Parathyroid adenoma (tissue), 2 donors: ENCODE results near the gene NEK9.
A peak's percentile ranks its signal among the peaks of the same experiment; 100 is the strongest.

ENCODE experiments used
- H2AFZ ChIP-seq: fragments of 300-600 bp; sonication (generic); one replicate; pipeline ENCODE4 v1.7.0; 2017; ENCODE audit warnings: antibody characterized with exemption, mild to moderate bottlenecking
- H3K27ac ChIP-seq: fragments of 300-600 bp; sonication (generic); one replicate; pipeline ENCODE4 v1.7.0; 2017
- H3K27me3 ChIP-seq: fragments of 300-600 bp; sonication (generic); one replicate; pipeline ENCODE4 v1.7.0; 2017; ENCODE audit warnings: low read length; ENCODE audit not compliant: control insufficient read depth, insufficient read depth
- H3K36me3 ChIP-seq: fragments of 300-600 bp; sonication (generic); one replicate; pipeline ENCODE4 v1.7.0; 2017; ENCODE audit warnings: low read length; ENCODE audit not compliant: control insufficient read depth, insufficient read depth
- H3K4me1 ChIP-seq: fragments of 300-600 bp; sonication (generic); one replicate; pipeline ENCODE4 v1.7.0; 2017; ENCODE audit warnings: control low read depth
- H3K4me2 ChIP-seq: fragments of 300-600 bp; sonication (generic); one replicate; pipeline ENCODE4 v1.7.0; 2017; ENCODE audit warnings: low read length
- H3K4me3 ChIP-seq: fragments of 300-600 bp; sonication (generic); one replicate; pipeline ENCODE4 v1.7.0; 2017; ENCODE audit warnings: low read depth, low read length
- H3K79me2 ChIP-seq: fragments of 300-600 bp; sonication (generic); one replicate; pipeline ENCODE4 v1.7.0; 2017; ENCODE audit warnings: control low read depth
- H3K9ac ChIP-seq: fragments of 300-600 bp; sonication (generic); one replicate; pipeline ENCODE4 v1.7.0; 2017; ENCODE audit warnings: mild to moderate bottlenecking
- H3K9me3 ChIP-seq: fragments of 300-600 bp; sonication (generic); one replicate; pipeline ENCODE4 v1.7.0; 2017; ENCODE audit warnings: low read length; ENCODE audit not compliant: control insufficient read depth
- CTCF ChIP-seq: fragments of 300-600 bp; sonication (generic); IDR thresholded peaks from one replicate; pipeline ENCODE4 v1.7.0; 2017; ENCODE audit warnings: antibody characterized with exemption, mild to moderate bottlenecking
- donor health status: primary hyperparathyroidism.

Gene NEK9

GRCh38 chr14:75170772-75171171, 43.9 kb upstream of the NEK9 start:
- H3K4me2 ChIP-seq = no peak overlapping the region
- no peak overlapping the region for H2AFZ ChIP-seq
- no peak overlapping the region for H3K27ac ChIP-seq
- no peaks in the 10 kb centered on the region for H3K9me3 ChIP-seq
- no peak overlapping the region for H3K9ac ChIP-seq
- no peaks in the 10 kb centered on the region for H3K27me3 ChIP-seq
- H3K4me3 ChIP-seq = no peak overlapping the region
- H3K4me1 ChIP-seq = peaks cover 30% of the 10 kb centered on the region
- no peak for TF ChIP-seq CTCF
- H3K79me2 ChIP-seq = peaks cover 95% of the 10 kb centered on the region
- H3K36me3 ChIP-seq = no peaks in the 10 kb centered on the region

GRCh38 chr14:75168586-75169335, 41.9 kb upstream of the NEK9 start:
- H3K4me1 ChIP-seq = peaks cover 32% of the 10 kb centered on the region
- H3K4me2 ChIP-seq = peak overlapping the region; percentile 40
- no peak overlapping the region for H3K27ac ChIP-seq
- no peak overlapping the region for H3K4me3 ChIP-seq
- no peak overlapping the region for H2AFZ ChIP-seq
- H3K36me3 ChIP-seq = no peaks in the 10 kb centered on the region
- no peaks in the 10 kb centered on the region for H3K27me3 ChIP-seq
- peaks cover 91% of the 10 kb centered on the region for H3K79me2 ChIP-seq
- no peaks in the 10 kb centered on the region for H3K9me3 ChIP-seq
- TF ChIP-seq CTCF = no peak
- H3K9ac ChIP-seq = no peak overlapping the region

DNA sequence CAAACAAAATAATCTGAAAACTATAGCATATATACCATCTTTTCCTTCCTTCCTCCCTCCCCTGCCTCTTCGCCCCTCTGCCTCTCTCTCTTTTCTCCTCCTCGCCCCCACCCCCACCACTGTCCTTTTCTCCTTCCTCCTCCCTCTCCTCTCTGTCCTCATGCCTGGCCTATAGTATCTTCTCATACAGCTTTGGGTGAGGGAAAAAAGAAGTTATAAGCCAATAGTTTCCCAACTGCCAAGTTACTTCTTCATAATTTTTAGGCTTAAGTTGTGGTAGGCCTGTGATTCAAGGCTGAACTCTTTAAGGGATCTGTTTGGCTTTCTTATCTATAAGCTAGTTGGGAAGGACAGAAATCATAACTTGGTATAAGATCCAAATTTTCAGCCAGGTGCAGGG, 40.5 kb upstream of the NEK9 start:
- Histone ChIP-seq H3K9me3 (no peaks in the 10 kb centered on the region), H3K27me3 (no peaks in the 10 kb centered on the region), H3K36me3 (no peaks in the 10 kb centered on the region), H3K4me3 (no peak overlapping the region), H2AFZ (no peak overlapping the region), H3K4me1 (peaks cover 28% of the 10 kb centered on the region), H3K4me2 (no peak overlapping the region), H3K79me2 (peaks cover 89% of the 10 kb centered on the region), H3K9ac (no peak overlapping the region), H3K27ac (no peak overlapping the region)
- TF ChIP-seq CTCF = no peak

DNA sequence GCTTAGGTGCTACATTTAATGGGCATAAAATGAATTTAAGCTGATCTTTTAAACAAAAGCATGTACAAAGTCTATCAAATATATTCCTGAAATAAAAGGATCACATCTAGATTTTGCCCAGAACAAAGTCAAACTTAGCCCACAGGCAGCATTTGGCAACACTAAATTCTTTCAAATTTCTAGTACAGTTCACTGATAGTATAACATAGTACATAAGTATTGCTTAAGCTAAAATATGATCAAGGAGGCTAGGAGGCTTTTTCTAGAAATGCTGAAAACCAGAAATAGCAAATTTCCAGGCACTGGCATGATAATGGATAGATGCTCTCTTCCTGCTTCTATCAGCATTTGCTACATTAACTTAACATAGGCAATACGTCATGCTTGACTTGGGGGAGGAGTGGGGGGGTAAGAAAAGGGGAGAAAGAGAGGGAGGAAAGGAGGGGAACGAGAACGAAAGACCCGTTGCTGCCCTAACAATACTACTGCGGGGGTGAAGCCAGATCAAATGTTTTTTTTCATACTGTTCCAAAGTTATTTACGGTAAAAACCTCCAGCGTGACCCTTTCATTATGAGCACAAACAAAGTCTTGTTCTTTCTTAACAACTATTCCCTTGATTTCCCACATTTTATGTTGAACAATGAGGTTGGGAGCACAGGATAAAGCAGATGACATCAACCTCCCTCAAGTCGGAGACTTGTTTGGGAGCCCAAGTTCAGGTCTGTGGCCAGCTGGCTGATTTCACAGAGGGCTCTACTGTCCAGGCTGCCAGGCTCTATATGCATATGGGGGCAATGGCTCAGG, 38.9 kb upstream of the NEK9 start:
- H3K9ac ChIP-seq = no peak overlapping the region
- no peak overlapping the region for H2AFZ ChIP-seq
- H3K4me1 ChIP-seq = peaks cover 33% of the 10 kb centered on the region
- TF ChIP-seq CTCF = no peak
- no peaks in the 10 kb centered on the region for H3K9me3 ChIP-seq
- no peak overlapping the region for H3K27ac ChIP-seq
- no peaks in the 10 kb centered on the region for H3K27me3 ChIP-seq
- H3K79me2 ChIP-seq = peaks cover 82% of the 10 kb centered on the region
- H3K4me3 ChIP-seq = no peak overlapping the region
- H3K36me3 ChIP-seq = no peaks in the 10 kb centered on the region
- peak overlapping the region; percentile 41 for H3K4me2 ChIP-seq
